OCI-M2 (cell line): Measurements from ENCODE around the gene MMP1.

ENCODE experiments used
- DNase-seq: peaks from one replicate; lab custom pipeline; 2025; ENCODE audit not compliant: unreplicated experiment; lab: John Stamatoyannopoulos, UW

MMP1 gene

GRCh38 chr11:102807921-102808320 is 10.0 kb upstream of the MMP1 start:
- DNase-seq: no peak

GRCh38 chr11:102806296-102806695 is 8.3 kb upstream of the MMP1 start:
- DNase-seq: no peak

GRCh38 chr11:102802341-102802740 is 4.4 kb upstream of the MMP1 start:
- DNase-seq: no peak

GRCh38 chr11:102800767-102801166 is 2.8 kb upstream of the MMP1 start:
- DNase-seq: no peak

GRCh38 chr11:102799681-102800340 is 1.9 kb upstream of the MMP1 start:
- DNase-seq: no peak

GRCh38 chr11:102794382-102794781 is 3.6 kb downstream of the MMP1 start:
- DNase-seq: no peak

- no peak for DNase-seq
These were observed 4.2 kb downstream of the MMP1 start for GRCh38 chr11:102793677-102794290.

- no peak for DNase-seq
These were observed 5.4 kb downstream of the MMP1 start for GRCh38 chr11:102792604-102793003.

GRCh38 chr11:102791271-102792036 is 6.5 kb downstream of the MMP1 start:
- DNase-seq: no peak

GRCh38 chr11:102788334-102788995 is 9.5 kb downstream of the MMP1 start:
- DNase-seq: no peak

GRCh38 chr11:102784380-102784779 is 13.6 kb downstream of the MMP1 start:
- DNase-seq: no peak

- no peak for DNase-seq
These were observed 14.2 kb downstream of the MMP1 start for GRCh38 chr11:102783720-102784119.

GRCh38 chr11:102783016-102783415 is 14.9 kb downstream of the MMP1 start:
- no peak for DNase-seq

GRCh38 chr11:102781676-102782075 is 16.3 kb downstream of the MMP1 start:
- no peak for DNase-seq

- no peak for DNase-seq
These were observed 17.5 kb downstream of the MMP1 start, which contains the start of gene MMP10 for GRCh38 chr11:102780491-102780918. MMP10 (minus strand) TSS chr11:102780628; CDS start chr11:102780591, 37 bp downstream.

GRCh38 chr11:102776454-102776853 is 21.5 kb downstream of the MMP1 start:
- no peak for DNase-seq

GRCh38 chr11:102773386-102773785 is 24.6 kb downstream of the MMP1 start:
- DNase-seq: no peak

GRCh38 chr11:102771351-102771750 is 26.6 kb downstream of the MMP1 start:
- DNase-seq: no peak

- DNase-seq: no peak
These were observed 27.8 kb downstream of the MMP1 start for GRCh38 chr11:102770191-102770590.

- DNase-seq: no peak
These were observed 30.2 kb downstream of the MMP1 start for GRCh38 chr11:102767800-102768199.

- DNase-seq: no peak
These were observed 34.5 kb downstream of the MMP1 start for GRCh38 chr11:102763440-102763839.
